OCI-LY3 (cell line): ENCODE data around the gene RERE.

Source experiments
- H2AFZ ChIP-seq: fragments of 200-600, 300-600 bp; shearing (Covaris generic); 2 replicates; pipeline ENCODE4 v1.6.0; 2014; ENCODE audit warnings: antibody characterized with exemption, low read depth, low read length
- H3K27ac ChIP-seq: fragments of 200-600, 300-600 bp; sonication (generic); 2 replicates; pipeline ENCODE4 v1.5.1; 2014; ENCODE audit warnings: mild to moderate bottlenecking, low read length, moderate library complexity, mixed read lengths
- H3K27me3 ChIP-seq: fragments of 200-600, 300-600 bp; sonication (generic); 2 replicates; pipeline ENCODE4 v1.6.1; 2014; ENCODE audit warnings: low read depth, low read length, mixed read lengths
- H3K36me3 ChIP-seq: fragments of 200-600, 300-600 bp; sonication (generic); replicated peaks from 2 replicates; pipeline ENCODE3; 2014; ENCODE audit warnings: low read depth, low read length, mixed read lengths
- H3K4me1 ChIP-seq: fragments of 300-600, 200-600 bp; sonication (generic); 2 replicates; pipeline ENCODE4 v1.6.1; 2014; ENCODE audit warnings: low read length, mixed read lengths
- H3K4me2 ChIP-seq: fragments of 200-600, 300-600 bp; sonication (generic); 2 replicates; pipeline ENCODE4 v1.6.1; 2014; ENCODE audit warnings: low read length, mixed read lengths
- H3K4me3 ChIP-seq: fragments of 300-600, 200-600 bp; sonication (generic); 2 replicates; pipeline ENCODE4 v1.5.1; 2014; ENCODE audit warnings: antibody characterized with exemption, mild to moderate bottlenecking, low read length, moderate library complexity
- H3K79me2 ChIP-seq: fragments of 300-600, 200-600 bp; shearing (Covaris generic); 2 replicates; pipeline ENCODE4 v1.6.1; 2014; ENCODE audit warnings: mild to moderate bottlenecking, low read length, mixed read lengths
- H3K9ac ChIP-seq: fragments of 300-600, 200-600 bp; shearing (Covaris generic); 2 replicates; pipeline ENCODE4 v1.6.0; 2014; ENCODE audit warnings: mild to moderate bottlenecking, low read length, moderate library complexity
- H3K9me3 ChIP-seq: fragments of 200-600, 300-600 bp; shearing (Covaris generic); 2 replicates; pipeline ENCODE4 v1.6.1; 2014; ENCODE audit warnings: low read length, mixed read lengths; ENCODE audit not compliant: insufficient read depth
- H4K20me1 ChIP-seq: fragments of 200-600, 300-600 bp; sonication (generic); 2 replicates; pipeline ENCODE4 v1.6.1; 2016; ENCODE audit warnings: low read length, mixed read lengths; ENCODE audit not compliant: insufficient read depth
- CTCF ChIP-seq: fragments of 200-600, 300-600 bp; sonication (generic); IDR thresholded peaks from 2 replicates; pipeline ENCODE4 v1.5.1; 2014; ENCODE audit warnings: antibody characterized with exemption, low read length, low read depth
- EZH2phosphoT487 ChIP-seq: fragments of 200-600 bp; shearing (Covaris generic); IDR thresholded peaks from 2 replicates; pipeline ENCODE4 v1.6.1; 2018; ENCODE audit warnings: antibody characterized with exemption, mixed run types, low read depth

The RERE gene

GRCh38 chr1:8374356-8374755, 443.1 kb downstream of the RERE start:
- no peak for TF ChIP-seq CTCF
- TF ChIP-seq EZH2phosphoT487: no peak
- Histone ChIP-seq H3K4me3 (no peak overlapping the region), H3K27ac (no peak overlapping the region), H4K20me1 (peaks cover 5% of the 10 kb centered on the region; the same call in 1 of the 2 replicates), H3K4me2 (no peak overlapping the region), H3K36me3 (no peaks in the 10 kb centered on the region), H2AFZ (no peak overlapping the region), H3K27me3 (no peaks in the 10 kb centered on the region), H3K9me3 (no peaks in the 10 kb centered on the region), H3K9ac (no peak overlapping the region), H3K79me2 (peaks cover 4% of the 10 kb centered on the region; the same call in 1 of the 2 replicates), H3K4me1 (no peaks in the 10 kb centered on the region)

GRCh38 chr1:8373581-8374241, 443.7 kb downstream of the RERE start:
- no peak for TF ChIP-seq CTCF
- TF ChIP-seq EZH2phosphoT487: no peak
- Histone ChIP-seq H3K9me3 (no peaks in the 10 kb centered on the region), H3K36me3 (no peaks in the 10 kb centered on the region), H3K79me2 (peaks cover 4% of the 10 kb centered on the region; the same call in 1 of the 2 replicates), H4K20me1 (peaks cover 5% of the 10 kb centered on the region; the same call in 1 of the 2 replicates), H3K4me3 (no peak overlapping the region), H3K4me1 (no peaks in the 10 kb centered on the region), H3K4me2 (no peak overlapping the region), H3K27ac (no peak overlapping the region), H3K9ac (no peak overlapping the region), H3K27me3 (no peaks in the 10 kb centered on the region), H2AFZ (no peak overlapping the region)

- no peaks in the 10 kb centered on the region for H3K4me1 ChIP-seq
Observed at GRCh38 chr1:8373125-8373524, 444.3 kb downstream of the RERE start.

More at GRCh38 chr1:8373125-8373524, 444.3 kb downstream of the RERE start:
- TF ChIP-seq EZH2phosphoT487 (no peak), CTCF (no peak)
- no peak overlapping the region for H3K4me3 ChIP-seq
- no peaks in the 10 kb centered on the region for H3K27me3 ChIP-seq
- no peak overlapping the region for H3K27ac ChIP-seq
- no peaks in the 10 kb centered on the region for H3K36me3 ChIP-seq
- H3K79me2 ChIP-seq: peaks cover 4% of the 10 kb centered on the region; the same call in 1 of the 2 replicates
- peaks cover 5% of the 10 kb centered on the region; the same call in 1 of the 2 replicates for H4K20me1 ChIP-seq
- H3K9me3 ChIP-seq: no peaks in the 10 kb centered on the region
- no peak overlapping the region for H3K9ac ChIP-seq
- no peak overlapping the region for H3K4me2 ChIP-seq
- no peak overlapping the region for H2AFZ ChIP-seq
